ENCODE results near the gene LRRC9.
"Not testable (repeated sequence)": the region's sequence is repeated elsewhere in the genome, so short reads cannot be mapped to it uniquely, and the experiment has no call there.

Gene LRRC9

GRCh38 chr14:59957890-59958289 lies 37.9 kb downstream of the LRRC9 start:
- not testable (repeated sequence) for DNase-seq (ENCODE audit: low spot score)

GRCh38 chr14:59959668-59960067 lies 39.7 kb downstream of the LRRC9 start:
- DNase-seq (ENCODE audit: low spot score): no peak

DNA sequence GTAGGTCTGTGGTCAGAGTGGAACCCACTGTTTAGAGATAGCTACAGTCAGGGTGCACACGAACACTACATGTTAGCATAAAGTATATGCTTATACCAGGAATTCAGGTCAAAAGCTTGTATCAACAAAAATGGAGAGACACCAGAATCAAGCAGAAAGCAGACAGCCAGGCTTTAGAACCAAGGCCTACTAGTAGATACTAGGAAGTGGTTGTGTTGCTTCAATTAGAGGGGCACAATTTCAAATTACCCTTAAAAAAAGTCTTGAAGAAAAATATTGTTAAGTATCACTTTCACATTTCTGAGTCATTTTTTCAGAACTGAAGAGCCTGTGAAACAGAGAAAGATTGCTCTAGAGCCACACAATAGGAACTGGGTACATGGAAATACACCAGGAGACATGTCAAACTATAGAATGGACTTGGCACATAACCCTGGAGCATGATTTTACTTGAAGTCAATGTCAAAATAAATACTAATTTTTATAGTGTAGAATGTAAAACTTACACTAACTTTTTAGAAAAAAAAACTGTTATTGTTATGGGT lies 41.6 kb downstream of the LRRC9 start:
- no peak for DNase-seq (ENCODE audit: low spot score)

DNA sequence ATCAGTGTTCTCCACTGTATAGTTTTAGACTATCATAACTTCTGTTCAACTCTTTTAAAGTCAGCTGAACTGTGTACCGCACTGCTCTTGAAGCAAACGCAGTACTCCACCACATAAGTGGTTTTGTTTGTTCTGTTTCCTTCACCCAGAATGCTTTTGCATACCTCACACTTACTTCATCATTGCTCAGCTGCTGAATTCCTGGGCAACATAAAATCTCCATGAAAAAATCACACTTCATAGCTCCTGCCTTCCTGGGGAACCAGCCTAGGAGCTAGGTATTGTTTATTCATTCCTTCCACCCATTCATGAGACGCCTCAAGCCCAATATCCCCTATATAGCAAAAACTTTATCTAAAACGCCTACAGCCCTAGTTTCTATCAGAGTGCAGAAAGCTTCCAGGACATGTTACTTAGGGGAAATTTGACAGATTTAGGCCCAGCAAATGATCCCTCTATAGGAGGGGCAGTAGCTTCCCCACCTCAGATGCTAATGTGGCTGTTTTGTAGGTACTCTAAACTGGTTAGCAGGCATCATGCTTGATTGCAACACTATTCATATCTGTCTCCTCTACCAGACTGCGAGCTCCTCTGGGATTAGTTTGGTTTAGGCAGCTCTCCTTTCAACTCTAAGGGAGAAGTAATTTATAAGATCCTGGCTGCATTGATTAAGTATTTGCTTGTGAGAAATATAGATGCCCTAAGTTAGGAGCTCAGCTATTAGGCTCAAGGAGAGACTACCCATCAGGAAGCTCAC lies 44.5 kb downstream of the LRRC9 start:
- no peak for DNase-seq (ENCODE audit: low spot score)

DNA sequence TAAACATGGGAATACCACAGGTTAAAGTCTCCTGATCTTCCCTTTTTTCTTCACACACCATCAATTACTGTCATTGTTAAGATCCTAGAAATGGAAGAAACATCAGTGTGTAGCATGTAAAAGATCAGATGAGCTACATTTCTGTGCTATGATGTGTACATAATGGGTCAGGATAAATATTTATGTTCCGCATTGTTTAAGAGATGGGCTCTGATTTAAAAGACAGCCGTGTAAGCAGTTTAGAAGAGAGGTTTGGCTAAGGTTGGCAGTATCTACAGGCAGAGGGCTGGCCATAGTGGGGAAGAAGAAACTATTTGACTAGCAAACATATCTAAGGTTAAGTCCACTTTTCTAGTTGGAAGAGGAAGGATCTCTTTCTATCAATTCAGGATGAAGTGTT lies 49.4 kb downstream of the LRRC9 start:
- DNase-seq (ENCODE audit: low spot score): no peak

GRCh38 chr14:59981564-59981963 lies 61.6 kb downstream of the LRRC9 start:
- DNase-seq (ENCODE audit: low spot score): no peak

DNA sequence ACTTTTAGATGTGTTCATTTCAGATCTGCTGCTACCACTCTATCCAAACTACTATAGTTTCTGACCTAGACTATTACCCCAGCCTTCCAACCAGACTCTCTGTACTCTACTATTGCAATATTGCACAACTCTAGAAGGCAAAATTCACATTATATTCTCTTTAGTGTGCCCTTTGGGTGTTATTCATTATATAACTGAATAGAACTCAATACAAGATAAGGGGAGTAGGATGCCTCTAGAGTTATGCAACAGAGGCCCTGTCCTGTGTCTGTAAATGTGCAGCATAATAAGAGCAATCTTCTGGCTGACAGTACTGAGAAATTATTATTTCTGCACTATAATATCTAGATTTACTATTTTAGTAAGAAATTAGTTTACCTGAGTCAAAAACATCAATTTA lies 63.1 kb downstream of the LRRC9 start:
- DNase-seq (ENCODE audit: low spot score): no peak

DNA sequence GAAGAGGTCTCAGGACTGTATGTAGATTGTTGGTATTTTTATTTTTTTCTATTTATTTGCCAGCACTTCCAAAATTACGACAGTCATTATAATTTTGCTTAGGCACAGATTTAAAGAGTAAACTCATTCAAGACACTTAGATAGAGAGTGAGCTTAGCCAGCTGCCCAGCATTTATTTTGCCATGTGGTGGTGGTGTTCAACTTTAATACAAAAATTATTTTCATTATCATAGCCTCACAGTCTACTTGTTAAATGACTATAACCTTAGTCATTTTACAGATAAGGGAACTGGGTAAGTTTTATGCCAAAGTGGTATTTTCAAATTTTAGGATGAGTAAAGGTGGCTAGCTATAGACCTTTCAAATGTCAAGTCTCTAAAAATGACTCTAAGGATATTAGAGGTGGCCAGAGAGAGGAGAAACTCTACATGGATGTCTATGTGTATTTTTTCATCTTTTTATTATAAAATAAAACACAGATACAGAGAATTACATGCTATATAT lies 66.7 kb downstream of the LRRC9 start:
- DNase-seq (ENCODE audit: low spot score): no peak

- no peak for DNase-seq (ENCODE audit: low spot score)
Observed at GRCh38 chr14:59997449-59997848, 77.5 kb downstream of the LRRC9 start.

DNA sequence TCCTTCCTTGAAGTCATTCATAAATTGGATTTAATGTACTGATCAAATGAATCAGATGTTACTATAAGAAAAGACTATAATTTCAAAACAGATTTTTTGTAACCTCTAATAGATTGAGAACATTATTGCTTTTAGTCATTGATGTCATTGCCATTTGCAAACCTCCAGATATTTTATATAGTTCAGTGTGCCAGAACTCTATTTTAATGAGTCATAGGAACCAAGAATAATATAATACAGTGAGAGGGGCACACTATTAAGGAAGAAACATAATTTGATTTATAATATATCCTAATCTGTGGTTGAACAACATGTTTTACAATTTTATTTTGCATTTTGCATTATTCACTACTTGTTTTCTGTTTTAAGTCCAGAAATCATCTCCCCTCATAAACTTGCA lies 78.0 kb downstream of the LRRC9 start:
- no peak for DNase-seq (ENCODE audit: low spot score)

DNA sequence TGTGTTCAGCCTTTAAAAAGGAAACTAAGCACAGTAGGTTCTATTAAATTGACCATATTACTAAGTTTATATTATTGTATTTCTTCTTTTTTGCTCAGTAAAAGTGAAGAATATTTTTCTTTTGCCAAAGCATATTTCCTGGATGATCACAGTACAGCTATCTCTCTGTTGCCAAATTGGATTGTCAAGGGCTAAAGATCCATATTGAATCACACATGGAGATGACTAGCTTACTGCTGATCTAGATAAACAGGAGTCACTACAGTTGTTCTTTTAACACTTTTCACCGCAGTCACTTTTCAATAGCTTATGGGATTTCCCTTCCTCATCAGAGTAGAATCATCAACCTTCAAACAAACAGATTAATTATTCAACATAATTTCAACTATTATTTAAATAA lies 78.6 kb downstream of the LRRC9 start:
- no peak for DNase-seq (ENCODE audit: low spot score)

DNA sequence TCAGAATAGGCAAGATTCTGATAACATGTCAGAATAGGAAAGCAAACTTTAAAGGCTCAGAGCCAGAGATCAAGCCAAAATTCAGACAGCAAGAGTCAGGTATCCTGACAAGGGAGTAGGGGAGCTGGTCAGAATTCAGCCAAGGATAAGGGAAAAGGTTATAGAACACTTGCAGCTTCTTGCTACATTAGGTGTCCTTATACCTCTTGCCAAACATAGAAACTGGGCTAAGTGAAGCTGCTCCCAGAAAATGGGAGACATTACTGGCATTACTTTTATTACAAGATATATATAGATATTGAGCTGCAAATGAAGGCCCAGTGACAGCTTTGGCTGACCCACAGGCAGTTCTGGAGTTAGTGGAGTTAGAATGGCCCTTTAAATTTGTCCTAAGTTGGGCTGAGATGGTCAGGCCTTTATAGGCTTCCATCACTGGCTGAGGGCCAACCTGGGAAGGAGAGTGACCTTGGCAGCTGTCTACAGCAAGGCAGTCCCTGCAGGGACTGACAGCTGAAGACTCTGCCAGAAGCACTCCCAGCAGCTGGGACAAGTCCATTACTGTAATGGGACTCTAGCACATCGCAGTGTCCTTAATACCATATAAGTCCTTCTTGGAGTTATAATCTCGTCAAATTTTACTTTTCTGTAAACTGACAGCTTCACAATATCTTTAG lies 83.0 kb downstream of the LRRC9 start:
- no peak for DNase-seq (ENCODE audit: low spot score)

DNA sequence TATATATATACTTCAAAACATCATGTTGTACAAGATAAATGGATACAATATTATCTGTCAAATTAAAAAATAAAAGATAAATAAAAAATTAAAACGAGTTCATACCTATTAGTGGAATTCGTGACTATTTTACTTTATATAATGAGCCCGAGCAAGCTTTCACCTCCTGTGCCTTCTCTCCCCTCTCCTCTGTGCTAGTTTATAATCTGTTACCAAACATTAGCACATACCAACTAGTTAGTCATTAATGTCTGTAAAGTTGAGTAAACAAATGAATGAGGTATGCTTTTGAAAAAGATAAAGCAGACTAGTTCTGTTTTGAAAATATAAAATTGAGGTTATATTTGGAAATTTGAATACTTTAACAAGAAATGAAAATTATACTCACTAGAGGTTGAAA lies 84.0 kb downstream of the LRRC9 start:
- no peak for DNase-seq (ENCODE audit: low spot score)

DNA sequence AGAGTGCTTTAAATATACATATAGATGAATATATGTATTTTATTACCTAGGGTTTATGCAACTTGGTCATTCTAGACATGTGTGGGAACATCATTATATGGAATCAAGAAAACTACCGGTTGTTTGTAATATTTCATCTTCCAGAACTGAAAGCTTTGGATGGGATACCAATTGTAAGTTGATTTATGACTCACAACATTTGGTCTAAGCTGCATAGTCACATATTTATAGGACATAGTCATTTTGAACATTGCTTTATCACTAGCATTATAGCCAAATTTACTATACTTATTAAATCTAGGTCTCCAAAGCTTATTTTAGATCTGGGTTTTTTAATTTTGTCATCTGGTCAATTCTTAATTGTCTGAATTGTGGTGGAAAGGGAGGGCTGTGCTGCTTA lies 88.1 kb downstream of the LRRC9 start:
- DNase-seq (ENCODE audit: low spot score): no peak

- not testable (repeated sequence) for DNase-seq (ENCODE audit: low spot score)
Observed at GRCh38 chr14:60010263-60010662, 90.3 kb downstream of the LRRC9 start.

GRCh38 chr14:60014402-60014801 lies 94.5 kb downstream of the LRRC9 start:
- DNase-seq (ENCODE audit: low spot score): no peak

DNA sequence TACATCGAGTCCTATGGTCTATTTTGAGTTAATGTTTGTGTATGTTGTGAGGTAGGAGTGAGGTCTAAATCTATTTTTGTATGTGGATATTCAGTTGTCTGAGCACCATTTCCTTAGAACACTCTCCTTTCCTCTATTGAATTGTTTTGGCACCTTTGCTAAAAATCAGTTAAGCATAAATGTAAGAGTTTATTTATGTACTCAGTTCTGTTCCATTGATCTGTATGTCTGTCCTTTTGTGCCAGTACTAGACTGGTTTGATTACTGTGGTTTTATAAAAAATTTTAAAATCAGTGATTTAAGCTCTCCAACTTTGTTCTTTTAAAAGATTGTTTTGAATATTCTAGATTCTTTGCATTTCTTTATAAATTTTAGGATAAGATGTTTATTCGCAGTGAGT lies 101.7 kb downstream of the LRRC9 start:
- no peak for DNase-seq (ENCODE audit: low spot score)

DNA sequence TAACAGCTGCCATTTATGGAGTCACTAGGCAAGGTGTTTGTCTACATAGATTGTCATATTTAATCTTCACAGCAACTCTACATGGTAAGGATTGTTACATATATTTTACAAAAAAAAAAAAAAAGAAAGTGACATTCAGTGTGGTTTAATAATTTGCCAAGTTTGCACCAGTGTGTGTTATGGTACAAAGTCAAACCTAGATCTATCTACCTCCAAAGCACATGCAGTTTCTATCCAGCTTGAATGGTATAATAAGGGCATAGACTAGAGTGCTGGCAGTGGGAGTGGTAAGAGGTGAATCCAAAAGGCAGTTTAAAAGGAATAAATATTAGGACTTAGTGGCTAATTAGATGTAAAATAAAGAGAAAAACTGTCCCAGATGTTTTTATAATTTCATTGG lies 105.6 kb downstream of the LRRC9 start:
- DNase-seq (ENCODE audit: low spot score): no peak

GRCh38 chr14:60035177-60035576 lies 115.2 kb downstream of the LRRC9 start:
- no peak for DNase-seq (ENCODE audit: low spot score)

DNA sequence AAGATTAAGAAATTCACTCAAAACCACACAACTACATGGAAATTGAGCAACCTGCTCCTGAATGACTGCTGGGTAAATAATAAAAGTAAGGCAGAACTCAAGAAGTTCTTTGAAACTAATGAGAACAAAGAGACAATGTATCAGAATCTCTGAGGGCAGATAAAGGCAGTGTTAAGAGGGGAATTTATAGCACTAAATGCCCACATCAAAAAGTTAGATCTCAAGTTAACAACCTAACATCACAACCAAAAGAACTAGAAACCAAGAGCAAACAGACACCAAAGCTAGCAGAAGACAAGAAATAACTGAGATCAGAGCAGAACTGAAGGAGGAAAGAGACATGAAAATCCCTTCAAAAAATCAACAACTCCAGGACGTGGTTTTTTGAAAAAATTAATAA lies 128.0 kb downstream of the LRRC9 start:
- DNase-seq (ENCODE audit: low spot score): not testable (repeated sequence)

GRCh38 chr14:60051721-60052221 lies 131.8 kb downstream of the LRRC9 start:
- DNase-seq (ENCODE audit: low spot score): peak; percentile 8

DNA sequence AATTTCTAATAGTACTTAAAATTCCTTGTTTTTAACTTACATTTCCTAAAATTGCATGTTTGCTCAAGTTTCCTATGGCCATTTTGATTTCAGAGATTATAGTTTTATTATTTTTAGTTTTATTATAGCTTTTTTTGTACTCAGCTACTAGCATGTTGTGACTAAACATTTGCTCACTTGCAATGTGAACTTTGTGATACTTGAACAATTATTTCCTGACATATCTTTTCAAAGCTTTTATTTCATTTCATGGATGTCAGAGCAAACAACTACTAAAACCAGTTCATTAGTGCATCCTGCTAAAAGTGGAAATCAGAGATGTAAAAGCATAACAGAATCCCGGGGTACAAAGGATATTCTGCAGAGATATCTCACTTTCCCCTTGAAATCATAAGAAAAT lies 138.1 kb downstream of the LRRC9 start:
- no peak for DNase-seq (ENCODE audit: low spot score)

- no peak for DNase-seq (ENCODE audit: low spot score)
Observed at GRCh38 chr14:60061371-60061770, 141.4 kb downstream of the LRRC9 start.

Measured in CD4-positive, alpha-beta T cell treated with Interleukin-2 at 100 ng/mL for 4 hours (primary cell).